ENCODE data around the gene ARHGAP10. TPM values are rescaled to one million over a fixed set of nuclear protein-coding genes. Genes with fewer than 3 reads are reported as not detected.
A peak's percentile ranks its signal among the peaks of the same experiment; 100 is the strongest.
"Not testable (repeated sequence)": the region's sequence is repeated elsewhere in the genome, so short reads cannot be mapped to it uniquely, and the experiment has no call there.

The ARHGAP10 gene
- total RNA-seq, 1 donor from 2014 or later: 37.0 TPM

DNA sequence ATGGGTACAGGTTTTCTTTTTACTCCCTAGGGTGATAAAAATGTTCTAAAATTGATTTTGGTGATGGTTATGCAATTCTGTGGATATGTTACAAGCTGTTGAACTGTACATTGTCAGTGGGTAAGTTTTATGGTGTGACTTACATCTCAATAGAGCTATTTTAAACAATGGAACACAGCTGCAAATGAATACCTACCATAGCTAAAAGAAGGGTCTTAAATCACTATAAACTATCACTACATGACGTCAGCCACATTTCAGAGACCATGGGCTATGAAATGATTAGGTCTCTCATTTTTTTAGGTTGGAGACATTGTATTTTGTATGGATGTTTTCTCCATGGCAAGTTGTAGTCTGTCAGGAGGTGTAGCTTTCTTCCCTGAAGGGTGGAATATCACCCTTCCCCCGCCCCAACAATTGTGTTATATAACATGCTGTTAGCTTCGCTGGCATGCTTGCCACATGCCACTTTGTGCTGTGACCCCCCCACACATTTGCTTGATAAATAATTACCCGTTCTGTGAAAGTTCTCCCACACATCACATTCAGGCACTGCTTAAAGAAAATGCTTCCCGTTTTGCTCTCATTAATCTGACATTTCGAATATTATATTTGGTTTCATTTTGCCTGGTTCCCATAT is 159.7 kb downstream of the ARHGAP10 start:
- DNase-seq (ENCODE audit: low read depth): no peak

DNA sequence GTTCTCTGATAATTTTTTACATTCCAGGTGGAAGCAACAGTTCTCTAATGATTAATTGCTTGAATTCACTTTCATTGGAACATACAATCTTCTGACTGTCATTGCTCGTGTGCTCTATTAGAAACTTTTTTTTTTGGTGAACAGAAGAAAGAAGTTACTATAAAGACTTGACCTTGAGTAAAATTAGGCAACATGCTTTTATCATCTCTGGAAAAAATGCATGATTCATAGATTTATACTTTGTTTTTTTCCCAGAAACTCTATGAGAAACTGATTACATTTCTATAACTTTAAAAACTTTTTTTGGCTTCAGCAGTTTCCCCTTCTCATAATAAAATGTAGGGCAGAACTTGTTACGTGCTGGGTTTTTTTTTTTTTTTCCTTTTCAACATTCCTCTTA is 167.6 kb downstream of the ARHGAP10 start:
- no peak for DNase-seq (ENCODE audit: low read depth)

DNA sequence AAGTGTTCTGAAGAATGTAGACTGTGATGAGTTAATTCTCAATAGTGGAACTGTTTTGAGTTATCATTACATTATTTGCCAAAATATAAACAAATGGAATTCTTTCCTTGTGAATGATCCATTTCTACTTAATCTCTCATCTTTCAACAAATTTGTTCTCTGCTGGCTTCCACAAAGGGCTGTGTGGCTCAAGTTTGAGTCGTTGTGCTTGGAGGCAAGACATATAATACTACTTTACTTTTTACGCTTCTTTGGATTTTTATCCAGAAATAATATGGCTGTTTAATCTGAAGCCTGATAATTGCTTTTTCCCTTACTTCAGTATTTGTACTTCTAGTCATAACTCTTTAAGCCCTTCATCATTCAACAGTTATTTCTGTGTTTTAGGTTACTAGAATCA is 169.5 kb downstream of the ARHGAP10 start:
- DNase-seq (ENCODE audit: low read depth): no peak

DNA sequence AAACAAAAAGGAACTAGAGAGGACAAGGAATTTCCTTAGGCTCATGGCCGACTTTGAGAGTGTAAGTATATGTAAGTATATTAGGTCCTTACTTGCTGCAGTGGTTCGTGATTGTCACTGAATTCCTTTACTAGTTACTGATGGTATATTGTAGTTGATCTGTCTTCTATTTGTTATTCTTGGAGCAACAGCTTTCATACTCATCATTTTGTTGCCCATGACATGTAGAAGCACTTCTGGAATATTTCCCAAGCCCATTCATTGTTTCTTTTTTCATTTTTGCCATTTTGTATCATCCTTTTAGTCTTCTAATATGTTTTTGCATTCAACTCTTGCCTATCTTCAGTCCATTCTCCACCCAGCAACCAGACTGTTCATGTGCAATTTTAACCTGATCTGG is 170.0 kb downstream of the ARHGAP10 start:
- DNase-seq (ENCODE audit: low read depth): no peak

DNA sequence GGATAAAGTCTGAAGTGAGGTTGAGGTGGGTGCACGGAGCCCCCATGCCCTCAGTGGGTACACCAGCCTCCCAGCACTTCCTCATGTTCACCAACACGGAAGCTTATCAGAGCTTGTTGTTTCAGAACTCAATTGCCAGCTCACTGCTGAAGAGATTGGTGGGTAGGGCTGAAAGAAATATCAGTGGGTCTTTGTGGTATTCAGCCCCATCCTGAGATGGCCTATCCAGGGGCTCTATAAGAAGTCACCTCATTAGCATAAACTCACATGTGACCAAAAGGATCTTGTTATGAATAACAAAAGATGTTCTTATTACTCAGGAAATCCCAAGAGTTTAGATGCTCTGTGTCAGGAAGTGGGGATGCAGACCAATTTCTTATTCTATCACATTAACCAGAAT is 177.3 kb downstream of the ARHGAP10 start:
- no peak for DNase-seq (ENCODE audit: low read depth)

DNA sequence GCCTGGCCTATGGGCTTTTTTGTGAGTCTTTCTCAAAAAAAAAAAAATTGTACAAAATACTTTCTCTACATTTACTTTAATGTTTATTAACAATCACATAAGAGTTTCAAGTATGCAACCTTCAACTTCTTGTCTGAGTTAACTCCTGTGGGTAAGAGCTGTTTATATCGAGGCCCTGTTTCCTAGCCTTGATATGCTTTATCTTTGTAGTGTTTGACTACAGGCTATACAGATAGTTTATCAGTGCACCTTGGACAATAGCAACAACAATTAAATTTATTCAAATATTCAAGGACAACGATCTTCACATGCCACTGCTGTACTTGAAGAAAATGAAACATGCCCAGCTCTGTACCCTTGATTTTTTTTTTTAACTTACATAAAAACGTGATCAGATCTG is 178.4 kb downstream of the ARHGAP10 start:
- no peak for DNase-seq (ENCODE audit: low read depth)

DNA sequence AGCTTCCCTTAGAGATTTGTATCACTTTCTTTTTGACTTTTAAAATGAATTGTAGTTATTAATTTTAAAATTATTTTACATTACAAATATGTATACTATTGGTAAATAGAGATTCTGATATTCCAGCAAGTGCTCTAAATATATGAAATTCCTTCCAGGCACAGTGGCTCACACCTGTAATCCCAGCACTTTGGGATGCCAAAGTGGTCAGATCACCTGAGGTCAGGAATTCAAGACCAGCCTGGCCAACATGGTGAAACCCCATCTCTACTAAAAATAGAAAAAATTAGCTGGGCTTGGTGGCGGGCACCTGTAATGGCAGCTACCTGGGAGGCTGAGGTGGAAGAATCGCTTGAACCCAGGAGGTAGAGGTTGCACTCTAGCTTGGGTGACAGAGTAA is 180.2 kb downstream of the ARHGAP10 start:
- not testable (repeated sequence) for DNase-seq (ENCODE audit: low read depth)

DNA sequence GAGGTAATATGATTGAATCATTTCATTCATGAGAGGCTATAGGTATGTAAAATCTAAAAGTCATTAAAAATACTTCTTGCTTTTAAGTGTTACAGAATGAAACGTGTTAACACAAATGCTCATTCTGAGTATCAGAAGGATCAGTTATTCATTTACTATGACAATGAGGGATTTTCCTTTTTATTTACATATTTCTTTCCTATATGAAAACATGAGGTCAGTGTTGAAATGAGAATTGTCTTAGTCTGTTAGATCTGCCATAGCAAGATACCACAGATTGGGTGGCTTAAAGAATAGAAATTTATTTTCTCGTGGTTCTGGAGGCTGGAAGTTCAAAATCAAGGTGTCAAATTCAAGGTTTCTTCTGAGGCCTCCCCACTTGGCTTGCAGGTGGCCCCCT is 181.2 kb downstream of the ARHGAP10 start:
- DNase-seq (ENCODE audit: low read depth): no peak

DNA sequence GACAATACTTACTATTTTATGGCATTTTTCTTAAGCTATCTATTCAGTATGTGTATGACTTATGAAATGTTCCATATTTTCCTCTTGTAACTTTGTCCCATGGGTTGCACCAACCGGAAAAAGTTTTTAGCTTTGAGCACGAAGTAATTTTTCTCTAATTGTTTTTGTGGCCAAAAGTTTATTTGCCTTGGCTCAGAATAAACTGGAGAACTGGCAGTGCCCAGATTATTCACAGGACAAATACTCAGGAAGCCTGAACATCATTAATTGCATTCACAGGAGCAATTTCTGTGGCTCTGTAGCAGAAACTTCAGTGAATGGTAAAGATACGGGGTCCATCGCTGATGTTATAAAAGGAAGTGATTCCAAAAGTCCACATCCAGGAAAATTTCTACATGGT is 184.5 kb downstream of the ARHGAP10 start:
- peak; percentile 34 for DNase-seq (ENCODE audit: low read depth)

DNA sequence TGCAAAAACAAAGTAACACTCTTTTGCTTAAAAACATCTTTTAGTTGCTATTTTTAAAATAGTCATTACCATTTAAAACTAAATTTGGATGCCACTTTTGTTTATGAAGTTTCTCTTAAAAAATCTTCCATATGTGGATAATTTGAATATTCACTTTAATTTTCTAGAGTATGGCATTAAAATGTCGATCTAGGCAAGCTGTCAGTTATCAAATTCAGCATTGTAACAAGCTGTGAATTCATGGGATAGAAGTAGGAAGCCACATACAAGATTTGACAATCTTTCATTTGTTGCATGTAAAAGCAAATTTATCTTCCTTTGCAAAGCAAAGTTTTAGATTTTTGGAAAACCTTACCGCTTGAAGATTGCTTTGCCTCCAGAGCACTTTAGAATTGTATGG is 191.5 kb downstream of the ARHGAP10 start:
- DNase-seq (ENCODE audit: low read depth): no peak

DNA sequence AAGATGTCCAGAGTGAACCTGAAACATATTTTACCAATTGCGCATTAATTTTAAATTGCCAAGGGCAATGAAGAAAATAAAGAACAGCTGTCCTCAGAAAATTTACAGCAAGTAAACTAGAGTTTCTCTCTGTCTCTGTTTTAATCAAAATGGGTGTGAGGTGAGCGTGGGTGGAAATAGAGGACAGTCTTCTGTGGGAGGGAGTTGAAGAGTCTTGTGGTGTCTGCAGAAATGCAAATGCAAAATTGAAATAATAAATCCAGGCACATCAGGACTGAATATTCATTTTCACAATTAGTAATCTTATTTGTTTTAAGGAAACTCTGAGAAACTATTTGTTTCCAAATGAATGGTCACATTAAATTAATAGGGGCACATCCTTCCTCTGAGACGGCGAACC is 192.0 kb downstream of the ARHGAP10 start:
- DNase-seq (ENCODE audit: low read depth): no peak

DNA sequence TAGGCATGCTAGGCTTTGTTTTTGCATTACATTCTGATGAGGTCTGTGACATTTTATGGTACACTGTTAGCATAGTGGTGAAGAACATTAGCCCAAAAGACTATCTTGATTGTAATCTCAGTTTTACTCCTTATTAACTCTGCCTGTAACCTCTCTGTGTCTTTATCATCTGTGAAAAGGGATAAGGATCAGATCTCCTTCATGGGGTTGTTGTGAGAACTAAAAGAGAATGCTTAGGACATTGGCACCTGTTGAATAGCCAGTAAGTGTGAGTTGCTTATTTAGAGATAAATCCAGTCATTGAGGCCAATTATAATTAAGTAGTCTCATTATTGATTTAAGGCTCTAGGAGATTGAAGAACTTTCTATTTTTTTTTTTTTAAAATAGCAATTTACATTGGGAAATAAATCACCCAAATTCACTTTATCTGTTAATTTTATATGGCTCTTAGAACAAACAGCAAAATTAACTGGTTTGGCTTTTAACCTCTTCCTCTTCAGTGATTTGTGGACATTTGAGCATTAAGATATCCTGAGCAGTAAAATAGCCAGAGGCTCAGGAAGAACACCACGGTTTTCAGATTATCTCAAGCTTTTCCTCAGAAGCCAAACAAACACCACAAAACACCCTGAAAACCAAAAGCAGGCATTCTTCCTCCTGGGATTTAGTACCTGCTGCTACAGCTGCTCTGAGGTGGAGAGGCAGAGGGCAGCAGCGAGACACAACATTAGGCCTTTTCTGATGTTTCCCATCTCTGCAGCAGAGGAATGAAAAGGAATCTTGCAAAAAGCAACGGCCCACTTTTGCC is 192.9 kb downstream of the ARHGAP10 start:
- DNase-seq (ENCODE audit: low read depth): peak; percentile 34

DNA sequence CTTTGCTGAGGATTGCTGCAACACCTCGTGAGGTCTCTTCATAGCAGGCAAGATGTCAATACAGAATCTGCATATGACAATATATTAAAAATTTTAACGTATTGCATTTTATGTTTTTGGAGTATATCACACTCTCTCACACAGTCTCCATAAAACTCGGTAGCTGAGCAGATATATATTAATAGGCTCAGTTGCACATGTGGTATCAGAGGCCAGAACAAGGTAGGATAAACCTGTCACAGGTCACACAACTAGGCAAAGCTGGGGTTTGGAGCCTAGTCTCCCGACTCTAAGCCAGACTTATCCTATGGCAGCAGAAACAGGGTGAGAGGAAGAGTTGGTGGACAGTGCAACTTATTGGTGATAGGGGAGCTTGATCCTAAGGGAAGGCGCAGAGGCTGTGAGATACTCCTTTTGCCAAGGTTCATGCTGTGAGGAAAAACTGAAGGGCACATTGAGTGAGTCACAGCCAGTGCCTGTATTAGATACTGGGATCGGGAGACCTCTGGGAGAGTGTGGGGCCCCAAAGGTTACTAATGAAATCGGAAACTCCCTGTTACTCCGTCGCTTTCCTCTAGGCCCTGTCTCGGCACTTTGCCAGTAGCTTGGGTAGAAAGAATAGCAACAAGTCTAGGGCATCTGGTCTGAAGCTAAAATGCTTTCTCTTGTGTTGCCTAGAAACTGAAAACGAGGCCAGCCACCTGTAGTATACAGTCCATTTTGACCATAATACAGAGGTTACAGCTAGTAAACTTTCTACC is 195.7 kb downstream of the ARHGAP10 start:
- peak; percentile 46 for DNase-seq (ENCODE audit: low read depth)

DNA sequence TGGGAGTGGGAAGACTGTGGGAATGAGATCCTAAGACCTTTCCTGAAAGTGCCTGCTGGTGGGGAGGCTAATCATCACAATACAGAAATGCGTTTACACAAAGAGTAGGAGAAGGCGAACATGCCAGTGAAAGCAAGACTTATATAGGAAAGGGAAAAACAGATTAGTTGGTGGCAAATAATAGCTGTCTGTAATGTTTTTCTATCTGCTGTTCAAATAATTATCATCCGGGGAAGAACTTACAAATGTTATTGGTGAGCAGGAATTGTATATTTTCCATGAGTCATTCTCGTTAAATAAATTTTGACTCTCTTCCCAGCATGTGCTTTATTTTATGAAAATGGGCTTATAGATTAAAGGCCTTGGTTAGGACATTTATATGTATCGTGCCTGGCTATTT is 196.5 kb downstream of the ARHGAP10 start:
- no peak for DNase-seq (ENCODE audit: low read depth)

DNA sequence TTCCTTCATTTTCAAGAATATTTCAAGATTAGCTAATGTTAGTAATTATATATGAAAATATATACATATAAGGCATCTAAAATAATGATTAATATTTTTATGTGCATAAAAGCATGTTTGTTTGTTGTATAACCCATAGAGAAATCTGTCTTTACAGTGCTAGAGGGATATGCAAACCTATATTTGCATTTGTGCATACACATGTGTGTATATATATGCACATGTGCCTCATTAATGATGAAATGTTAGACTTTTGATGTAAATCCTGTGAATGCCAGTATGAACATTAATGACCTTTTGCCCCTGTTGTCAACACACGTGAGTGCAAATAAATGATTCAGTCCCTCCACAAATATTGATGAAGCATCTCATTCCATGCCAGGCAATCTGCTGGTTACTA is 197.9 kb downstream of the ARHGAP10 start:
- DNase-seq (ENCODE audit: low read depth): no peak

DNA sequence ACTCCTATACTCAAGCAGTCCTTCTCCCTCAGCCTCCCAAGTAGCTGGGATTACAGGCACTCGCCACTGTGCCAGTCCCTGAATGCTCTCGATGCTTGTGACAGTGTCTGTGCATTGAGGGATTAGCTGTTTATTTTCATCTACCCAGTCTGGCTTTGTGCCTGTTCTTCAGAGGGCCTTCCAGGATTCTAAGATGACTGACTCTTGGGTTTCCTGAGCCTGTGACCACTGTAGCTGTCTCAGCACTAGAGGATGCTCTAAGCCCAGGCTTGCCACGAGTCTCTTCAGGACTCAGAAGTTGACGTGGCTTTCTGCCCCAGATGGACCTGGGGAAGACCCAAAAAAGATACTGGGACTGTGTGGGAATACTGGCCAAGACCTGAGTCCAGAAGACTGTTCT is 201.4 kb downstream of the ARHGAP10 start:
- peak; percentile 18 for DNase-seq (ENCODE audit: low read depth)

DNA sequence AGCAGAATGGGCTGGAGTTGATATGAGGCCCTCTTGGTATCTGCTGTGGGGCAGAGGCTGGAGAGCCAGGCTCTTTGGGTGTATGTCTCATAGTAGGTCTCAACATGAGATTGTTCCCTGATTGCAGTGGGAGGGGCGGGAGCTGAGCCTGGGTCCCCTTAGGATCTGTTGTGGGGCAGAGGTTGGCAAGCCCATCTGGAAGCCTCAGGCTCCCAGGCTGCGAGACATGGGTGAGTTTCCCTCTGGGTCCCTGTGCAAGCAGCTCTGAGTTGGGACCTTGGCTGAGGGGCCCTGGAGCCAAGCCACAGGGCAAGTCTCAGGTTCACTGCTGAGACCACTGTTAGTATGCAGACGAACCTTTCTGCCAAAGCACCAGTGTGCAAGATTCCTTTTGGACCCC is 201.9 kb downstream of the ARHGAP10 start:
- no peak for DNase-seq (ENCODE audit: low read depth)

DNA sequence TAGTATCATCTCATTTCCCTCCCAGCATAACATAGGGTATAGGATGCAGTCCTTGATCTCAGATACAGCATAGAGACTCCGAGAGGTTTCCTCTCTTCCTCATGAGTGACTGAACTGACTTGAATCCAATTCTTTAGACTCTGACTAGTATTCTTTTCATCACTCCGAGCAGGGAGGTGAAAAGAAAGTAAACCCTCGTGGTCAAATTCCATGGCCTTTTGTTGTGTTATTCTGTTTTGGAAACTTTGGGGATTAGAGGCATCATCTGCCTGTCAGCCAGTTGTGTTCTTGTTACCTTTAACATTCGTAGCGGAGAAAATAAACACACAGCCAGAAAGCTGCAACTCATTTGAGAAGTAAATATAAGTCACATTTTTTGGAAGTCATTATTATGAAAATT is 206.6 kb downstream of the ARHGAP10 start:
- DNase-seq (ENCODE audit: low read depth): no peak

DNA sequence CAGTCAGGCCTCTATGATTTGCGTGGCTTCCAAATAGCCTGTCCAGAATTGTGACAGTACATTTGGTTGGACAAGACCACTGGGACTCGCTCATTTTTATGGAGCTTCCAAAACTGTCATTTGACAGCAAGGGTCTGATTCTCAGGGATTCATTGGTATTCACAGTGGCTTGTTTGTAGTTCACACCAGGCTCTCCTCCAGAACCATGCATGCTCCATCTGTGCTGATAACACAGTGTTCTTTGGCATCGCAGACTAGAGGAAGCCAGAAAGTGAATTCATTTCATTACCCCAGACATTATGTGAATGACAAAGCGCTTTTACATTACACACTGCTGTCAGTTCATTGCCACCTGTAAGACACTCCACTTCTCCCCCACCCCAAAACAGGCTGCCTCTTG is 208.3 kb downstream of the ARHGAP10 start:
- no peak for DNase-seq (ENCODE audit: low read depth)

DNA sequence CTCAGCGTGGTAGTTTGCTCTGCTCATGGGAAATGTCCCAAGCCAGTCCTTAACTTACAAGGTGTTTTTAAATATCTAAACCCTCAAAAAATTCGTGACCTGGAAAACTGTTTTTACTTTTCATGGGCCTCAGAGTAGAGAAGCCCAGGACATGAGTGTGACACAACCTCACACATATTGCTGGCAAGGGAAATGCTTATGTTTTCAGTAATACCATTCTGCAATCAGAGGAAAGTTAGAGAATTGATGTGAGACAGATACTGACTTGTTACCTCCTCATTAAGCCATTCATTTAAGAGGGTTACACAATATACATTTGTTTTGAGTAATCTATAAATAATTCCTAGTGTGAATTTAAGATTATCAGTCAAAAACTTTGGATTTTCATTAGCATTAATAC is 209.5 kb downstream of the ARHGAP10 start:
- no peak for DNase-seq (ENCODE audit: low read depth)

DNA sequence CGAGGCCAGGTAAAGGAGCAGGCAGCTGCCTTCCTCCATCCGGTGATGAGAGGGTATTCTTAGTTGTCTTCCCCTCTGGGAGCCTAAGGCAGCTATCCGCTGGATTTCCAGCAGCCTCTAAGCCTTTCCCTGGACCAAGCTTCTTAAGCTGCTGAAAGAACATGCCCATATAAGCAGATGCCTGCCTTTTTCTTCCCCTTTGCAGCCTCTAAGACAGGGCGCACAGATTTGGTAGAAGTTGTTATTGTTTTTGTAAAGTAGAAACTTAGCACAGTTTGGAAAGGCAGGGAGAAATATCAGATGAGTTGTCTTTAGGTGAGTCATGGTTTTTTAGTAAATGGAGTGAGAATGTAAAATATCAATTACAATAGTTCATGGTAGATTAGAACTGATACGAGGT is 210.8 kb downstream of the ARHGAP10 start:
- DNase-seq (ENCODE audit: low read depth): peak; percentile 16

DNA sequence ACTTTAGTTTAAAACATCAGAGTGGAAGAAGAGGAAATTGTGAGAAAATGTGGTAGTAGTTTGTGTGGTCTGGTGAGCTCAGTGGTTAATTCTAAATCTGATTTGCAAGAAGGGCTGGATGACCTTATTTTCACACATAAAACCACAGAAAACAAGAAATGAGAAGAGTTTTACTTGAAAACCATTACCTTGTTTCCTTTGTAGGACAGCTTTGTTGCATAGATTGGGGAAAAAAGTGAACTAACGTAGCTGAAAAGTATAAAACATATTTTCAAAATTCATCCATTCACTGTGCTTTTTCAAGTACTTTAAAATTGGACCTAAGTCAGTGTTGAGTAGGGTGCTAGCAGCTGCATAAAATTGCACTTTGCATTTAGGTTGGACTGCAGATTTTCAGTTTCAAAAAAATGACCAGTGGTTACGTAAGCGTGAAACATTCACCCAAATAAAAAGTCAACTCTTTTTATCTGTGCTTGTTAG is 211.3 kb downstream of the ARHGAP10 start:
- DNase-seq (ENCODE audit: low read depth): no peak
